Astrocyte of the cerebellum (primary cell): Measurements from ENCODE around the gene DPF1.
"Not testable (repeated sequence)": the region's sequence is repeated elsewhere in the genome, so short reads cannot be mapped to it uniquely, and the experiment has no call there.

Experiments
- DNase-seq: peaks from one replicate; pipeline ENCODE4 v3.0.0-alpha.2; 2011; ENCODE audit warnings: low read depth
- H3K4me3 ChIP-seq: 2 replicates; pipeline ENCODE4 v1.5.1; 2011; ENCODE audit warnings: mild to moderate bottlenecking, low read depth, low read length, moderate library complexity
- in situ Hi-C: cut with HindIII; loops from 2 replicates; pipeline ENCODE4 v1.10.0; 2017; ENCODE audit warnings: low sequenced_read_pairs
- TF ChIP-seq, protein P1 (sequence below): IDR thresholded peaks from 2 replicates; pipeline ENCODE4 v1.5.1; 2012; ENCODE audit warnings: low read length, low read depth, moderate library complexity, mild to moderate bottlenecking; ENCODE audit errors: missing control alignments

DPF1 gene

DNA sequence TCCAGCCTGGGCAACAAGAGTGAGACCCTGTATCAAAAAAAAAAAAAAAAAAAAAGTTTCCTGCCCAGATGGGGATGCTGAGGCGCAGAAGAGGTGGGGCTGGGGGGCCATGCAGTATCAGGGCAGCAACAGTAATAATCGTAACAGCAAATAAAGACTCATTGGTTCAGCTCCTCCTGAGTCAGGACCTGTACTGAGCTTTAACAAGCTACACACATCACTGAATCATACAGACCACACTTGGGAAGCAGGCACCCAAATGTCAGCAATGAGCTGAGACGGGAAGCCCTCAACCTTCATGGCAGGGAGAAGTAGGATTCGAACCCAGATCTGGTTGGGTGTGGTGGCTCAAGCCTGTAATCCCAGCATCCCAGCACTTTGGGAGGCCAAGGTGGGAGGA lies 10.6 kb upstream of the DPF1 start:
- in situ Hi-C loops = no loop called here
- H3K4me3 ChIP-seq = no peak overlapping the region
- TF ChIP-seq, protein P1, sequence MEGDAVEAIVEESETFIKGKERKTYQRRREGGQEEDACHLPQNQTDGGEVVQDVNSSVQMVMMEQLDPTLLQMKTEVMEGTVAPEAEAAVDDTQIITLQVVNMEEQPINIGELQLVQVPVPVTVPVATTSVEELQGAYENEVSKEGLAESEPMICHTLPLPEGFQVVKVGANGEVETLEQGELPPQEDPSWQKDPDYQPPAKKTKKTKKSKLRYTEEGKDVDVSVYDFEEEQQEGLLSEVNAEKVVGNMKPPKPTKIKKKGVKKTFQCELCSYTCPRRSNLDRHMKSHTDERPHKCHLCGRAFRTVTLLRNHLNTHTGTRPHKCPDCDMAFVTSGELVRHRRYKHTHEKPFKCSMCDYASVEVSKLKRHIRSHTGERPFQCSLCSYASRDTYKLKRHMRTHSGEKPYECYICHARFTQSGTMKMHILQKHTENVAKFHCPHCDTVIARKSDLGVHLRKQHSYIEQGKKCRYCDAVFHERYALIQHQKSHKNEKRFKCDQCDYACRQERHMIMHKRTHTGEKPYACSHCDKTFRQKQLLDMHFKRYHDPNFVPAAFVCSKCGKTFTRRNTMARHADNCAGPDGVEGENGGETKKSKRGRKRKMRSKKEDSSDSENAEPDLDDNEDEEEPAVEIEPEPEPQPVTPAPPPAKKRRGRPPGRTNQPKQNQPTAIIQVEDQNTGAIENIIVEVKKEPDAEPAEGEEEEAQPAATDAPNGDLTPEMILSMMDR = no peak
- DNase-seq = no peak

GRCh38 chr19:38233740-38234251 lies 9.8 kb upstream of the DPF1 start:
- in situ Hi-C loops = no loop called here
- DNase-seq = no peak
- TF ChIP-seq, protein P1 = peak; percentile 85
- H3K4me3 ChIP-seq = no peak overlapping the region

DNA sequence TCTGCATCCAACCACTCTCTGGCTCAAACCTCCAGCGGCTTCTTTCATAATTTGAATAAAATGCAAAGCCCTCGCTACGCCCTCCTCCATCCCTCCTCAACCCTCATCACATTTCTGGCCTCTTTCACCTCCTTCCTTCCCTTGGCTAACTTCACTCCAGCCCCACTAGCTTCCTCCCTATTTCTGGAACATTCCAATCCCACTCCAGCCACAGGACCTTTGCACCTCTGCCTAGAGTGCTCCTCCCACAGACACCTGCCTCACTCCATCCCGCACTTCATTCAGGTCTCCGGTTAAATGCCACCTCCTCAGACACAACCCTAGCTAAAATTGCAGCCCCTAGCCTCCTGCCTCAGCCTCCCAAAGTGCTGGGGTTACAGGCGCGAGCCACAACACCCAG lies 7.9 kb upstream of the DPF1 start:
- TF ChIP-seq, protein P1 = no peak
- H3K4me3 ChIP-seq = no peak overlapping the region
- in situ Hi-C loops = no loop called here
- DNase-seq = no peak

- in situ Hi-C loops, DNase-seq, H3K4me3 ChIP-seq: not testable (repeated sequence)
These were observed 6.6 kb upstream of the DPF1 start for GRCh38 chr19:38230506-38231133.

DNA sequence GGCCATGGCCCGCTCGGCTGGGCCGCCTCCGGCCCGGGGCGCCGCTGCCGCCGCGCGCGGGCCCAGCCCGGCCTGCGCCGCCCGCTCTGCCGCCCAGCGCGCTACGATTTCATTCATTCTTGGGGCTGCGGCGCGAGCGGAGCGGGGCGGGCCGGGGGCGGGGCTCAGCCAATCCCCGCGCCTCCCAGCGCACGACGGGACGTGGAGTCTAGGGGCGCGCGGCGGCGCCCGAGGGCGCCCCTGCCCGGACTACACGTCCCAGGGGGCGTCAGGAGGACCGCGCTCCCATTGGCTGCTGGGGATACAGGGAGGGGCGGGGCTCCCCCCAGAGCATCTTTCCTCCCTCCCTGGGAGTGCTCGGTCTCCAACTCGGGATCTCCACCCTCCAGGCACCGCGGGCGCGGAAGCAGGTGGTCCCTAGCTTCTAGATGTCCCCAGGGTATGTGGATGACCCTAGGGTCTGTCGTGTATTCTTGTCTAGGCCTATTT lies 5.6 kb upstream of the DPF1 start:
- peak overlapping the region; percentile 44 for H3K4me3 ChIP-seq
- in situ Hi-C loops = no loop called here
- DNase-seq = peak; percentile 40
- TF ChIP-seq, protein P1 = no peak

GRCh38 chr19:38228491-38229439 lies 4.7 kb upstream of the DPF1 start:
- TF ChIP-seq, protein P1 = no peak
- in situ Hi-C loops = no loop called here

More at GRCh38 chr19:38228491-38229439, 4.7 kb upstream of the DPF1 start:
- peak overlapping the region; percentile 44 for H3K4me3 ChIP-seq
- DNase-seq = no peak
